ENCODE data around the gene SUSD4. TPM values are rescaled to one million over a fixed set of nuclear protein-coding genes. Genes with fewer than 3 reads are reported as not detected.

Gene SUSD4
- total RNA-seq, 2 experiments from 2014 or later, result 13.0 to 13.8 TPM

DNA sequence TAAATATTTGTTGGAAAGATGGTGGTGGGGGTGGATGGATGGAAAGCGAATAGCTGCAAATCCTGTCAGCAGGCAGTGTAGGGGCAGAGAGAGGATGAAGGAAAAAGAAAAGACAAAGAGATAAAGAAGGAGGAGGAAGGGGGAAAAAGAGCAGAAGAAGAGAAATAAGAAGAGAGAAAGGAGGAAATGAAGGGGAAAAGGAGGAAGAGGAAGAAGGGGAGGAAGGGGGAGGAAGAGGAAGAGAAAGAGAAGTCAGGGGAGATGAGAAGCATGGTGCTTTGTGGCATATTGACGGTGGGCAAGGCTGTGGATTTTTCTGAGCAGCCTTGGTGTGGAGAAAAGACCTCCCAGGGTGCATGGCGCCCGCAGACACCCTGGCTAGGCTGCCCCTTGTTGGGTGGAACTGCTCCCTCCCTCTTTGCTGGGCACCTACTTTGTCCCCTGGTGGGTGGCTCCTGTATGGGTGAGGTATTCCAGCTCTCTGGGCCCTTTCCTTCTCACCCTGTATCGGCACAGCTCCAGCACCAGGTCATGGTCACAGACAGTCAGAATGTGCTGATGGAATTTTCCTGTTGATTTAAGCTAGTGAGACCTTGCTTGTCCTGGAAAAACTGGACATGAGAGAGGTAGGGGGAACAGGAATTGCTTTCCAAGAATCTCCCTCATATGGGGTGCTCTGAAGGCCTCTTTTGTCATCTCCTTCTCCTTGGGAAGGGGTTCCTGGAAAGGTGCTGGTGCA is 175.2 kb downstream of the SUSD4 start:
- peaks cover 63% of the 10 kb centered on the region for H3K4me1 Mint-ChIP-seq (ENCODE audit: low read depth)
- TF ChIP-seq, protein P1, sequence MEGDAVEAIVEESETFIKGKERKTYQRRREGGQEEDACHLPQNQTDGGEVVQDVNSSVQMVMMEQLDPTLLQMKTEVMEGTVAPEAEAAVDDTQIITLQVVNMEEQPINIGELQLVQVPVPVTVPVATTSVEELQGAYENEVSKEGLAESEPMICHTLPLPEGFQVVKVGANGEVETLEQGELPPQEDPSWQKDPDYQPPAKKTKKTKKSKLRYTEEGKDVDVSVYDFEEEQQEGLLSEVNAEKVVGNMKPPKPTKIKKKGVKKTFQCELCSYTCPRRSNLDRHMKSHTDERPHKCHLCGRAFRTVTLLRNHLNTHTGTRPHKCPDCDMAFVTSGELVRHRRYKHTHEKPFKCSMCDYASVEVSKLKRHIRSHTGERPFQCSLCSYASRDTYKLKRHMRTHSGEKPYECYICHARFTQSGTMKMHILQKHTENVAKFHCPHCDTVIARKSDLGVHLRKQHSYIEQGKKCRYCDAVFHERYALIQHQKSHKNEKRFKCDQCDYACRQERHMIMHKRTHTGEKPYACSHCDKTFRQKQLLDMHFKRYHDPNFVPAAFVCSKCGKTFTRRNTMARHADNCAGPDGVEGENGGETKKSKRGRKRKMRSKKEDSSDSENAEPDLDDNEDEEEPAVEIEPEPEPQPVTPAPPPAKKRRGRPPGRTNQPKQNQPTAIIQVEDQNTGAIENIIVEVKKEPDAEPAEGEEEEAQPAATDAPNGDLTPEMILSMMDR (IDR thresholded peaks at IDR 0.05), result no peak
- H3K27ac Mint-ChIP-seq, result peak overlapping the region; percentile 46

DNA sequence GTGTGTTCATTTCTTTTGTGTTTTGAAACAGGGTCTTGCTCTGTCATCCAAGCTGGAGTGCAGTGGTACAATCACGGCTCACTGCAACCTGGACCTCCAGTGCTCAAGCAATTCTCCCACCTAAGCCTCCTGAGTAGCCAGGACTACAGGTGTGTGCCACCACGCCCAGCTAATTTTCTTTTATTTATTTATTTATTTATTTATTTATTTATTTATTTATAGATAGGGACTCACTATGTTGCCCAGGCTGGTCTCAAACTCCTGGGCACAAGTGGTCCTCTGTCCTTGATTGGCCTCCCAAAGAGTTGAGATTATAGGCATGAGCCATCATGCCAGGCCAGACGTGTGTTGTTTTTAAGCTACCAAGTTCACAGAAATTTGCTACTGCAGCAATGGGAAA is 177.2 kb downstream of the SUSD4 start:
- Mint-ChIP-seq H3K9me3 (no peaks in the 10 kb centered on the region), H3K27ac (no peak overlapping the region), H3K4me1 (ENCODE audit: low read depth) (peaks cover 83% of the 10 kb centered on the region), H3K36me3 (ENCODE audit: low read depth) (no peaks in the 10 kb centered on the region), H3K4me3 (no peak overlapping the region), H3K27me3 (no peaks in the 10 kb centered on the region)
- ATAC-seq (ENCODE audit: poor library complexity), result no peak
- H3K4me1 ChIP-seq (ENCODE audit: insufficient read depth, low read length), result peaks cover 28% of the 10 kb centered on the region
- CTCF ChIA-PET, result no interaction called here
- no peaks in the 10 kb centered on the region for H3K9me3 ChIP-seq (ENCODE audit: control insufficient read depth in 1 of 2, insufficient read depth in 1 of 2, low read length in 2 of 2)
- H3K36me3 ChIP-seq (ENCODE audit: insufficient read depth, low read length), result no peaks in the 10 kb centered on the region
- no peak overlapping the region for H3K4me3 ChIP-seq (ENCODE audit: low read length)
- H3K27me3 ChIP-seq (ENCODE audit: control insufficient read depth in 1 of 2, insufficient read depth in 2 of 2, low read length in 2 of 2), result no peaks in the 10 kb centered on the region
- TF ChIP-seq, protein P1 (IDR thresholded peaks at IDR 0.05), result no peak
- H3K27ac ChIP-seq (ENCODE audit: low read depth in 1 of 2, low read length in 2 of 2), result no peak overlapping the region
- intact Hi-C loops (cut with DNase I, micrococcal nuclease), result loop anchor here in 1 of 2 experiments (10.0 kb wide), 1 partner anchor 48 kb away; no protein-coding TSS in a partner anchor
- no peak for DNase-seq
- POLR2A ChIA-PET, result no interaction called here

More for the DNA sequence above, 175.2 kb downstream of the SUSD4 start:
- intact Hi-C loops (cut with DNase I, micrococcal nuclease), result loop anchor here in 1 of 2 experiments (10.0 kb wide), 1 partner anchor 46 kb away; no protein-coding TSS in a partner anchor
- DNase-seq, result no peak
- Histone ChIP-seq H3K27me3 (ENCODE audit: control insufficient read depth in 1 of 2, insufficient read depth in 2 of 2, low read length in 2 of 2) (no peaks in the 10 kb centered on the region), H3K36me3 (ENCODE audit: insufficient read depth, low read length) (no peaks in the 10 kb centered on the region), H3K4me3 (ENCODE audit: low read length) (no peak overlapping the region), H3K9me3 (ENCODE audit: control insufficient read depth in 1 of 2, insufficient read depth in 1 of 2, low read length in 2 of 2) (no peaks in the 10 kb centered on the region), H3K4me1 (ENCODE audit: insufficient read depth, low read length) (peaks cover 31% of the 10 kb centered on the region), H3K27ac (ENCODE audit: low read depth in 1 of 2, low read length in 2 of 2) (no peak overlapping the region)
- no peaks in the 10 kb centered on the region for H3K27me3 Mint-ChIP-seq
- no peak overlapping the region for H3K4me3 Mint-ChIP-seq
- no peaks in the 10 kb centered on the region for H3K9me3 Mint-ChIP-seq
- no peak for ATAC-seq (ENCODE audit: poor library complexity)
- ChIA-PET CTCF (no interaction called here), POLR2A (no interaction called here)
- no peaks in the 10 kb centered on the region for H3K36me3 Mint-ChIP-seq (ENCODE audit: low read depth)

DNA sequence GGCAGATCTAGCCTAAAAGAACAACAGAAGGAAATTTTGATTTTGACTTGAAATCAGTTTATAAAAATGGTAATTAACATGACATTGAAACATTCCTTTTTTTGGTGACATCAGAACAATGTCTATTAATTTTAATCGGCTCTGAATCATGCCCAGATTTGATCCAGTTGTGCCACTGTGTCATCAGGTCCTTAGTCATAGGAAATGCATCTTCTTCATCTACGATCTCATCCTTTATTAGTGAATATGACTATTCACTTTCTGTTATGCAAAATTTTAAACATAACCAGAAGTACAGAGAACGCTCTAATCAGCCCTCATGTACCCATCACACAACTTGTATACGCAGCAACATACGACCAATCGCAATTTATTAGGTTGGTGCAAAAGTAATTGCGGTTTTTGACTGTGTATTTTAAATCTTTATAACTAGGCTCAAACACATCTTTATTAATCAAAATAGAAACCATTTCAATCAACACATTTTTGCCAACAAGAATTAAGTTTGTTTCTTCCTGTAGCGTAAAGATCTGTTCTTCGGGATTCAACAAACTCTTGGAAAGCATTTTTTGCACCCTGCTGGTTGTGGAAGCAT is 180.6 kb downstream of the SUSD4 start:
- no peak overlapping the region for H3K4me3 Mint-ChIP-seq
- peaks cover 75% of the 10 kb centered on the region for H3K4me1 Mint-ChIP-seq (ENCODE audit: low read depth)
- Histone ChIP-seq H3K36me3 (ENCODE audit: insufficient read depth, low read length) (no peaks in the 10 kb centered on the region), H3K9me3 (ENCODE audit: control insufficient read depth in 1 of 2, insufficient read depth in 1 of 2, low read length in 2 of 2) (no peaks in the 10 kb centered on the region), H3K27ac (ENCODE audit: low read depth in 1 of 2, low read length in 2 of 2) (no peak overlapping the region), H3K4me3 (ENCODE audit: low read length) (no peak overlapping the region), H3K27me3 (ENCODE audit: control insufficient read depth in 1 of 2, insufficient read depth in 2 of 2, low read length in 2 of 2) (no peaks in the 10 kb centered on the region), H3K4me1 (ENCODE audit: insufficient read depth, low read length) (peaks cover 16% of the 10 kb centered on the region)
- no peaks in the 10 kb centered on the region for H3K9me3 Mint-ChIP-seq
- ChIA-PET CTCF (no interaction called here), POLR2A (no interaction called here)
- TF ChIP-seq, protein P1 (IDR thresholded peaks at IDR 0.05), result no peak
- no peak for ATAC-seq (ENCODE audit: poor library complexity)
- H3K27me3 Mint-ChIP-seq, result no peaks in the 10 kb centered on the region
- peak in 1 of 14 experiments; percentile 40 for DNase-seq
- intact Hi-C loops (cut with DNase I, micrococcal nuclease), result loop anchor here in 1 of 2 experiments (10.0 kb wide), 1 partner anchor 51 kb away; no protein-coding TSS in a partner anchor
- no peaks in the 10 kb centered on the region for H3K36me3 Mint-ChIP-seq (ENCODE audit: low read depth)
- H3K27ac Mint-ChIP-seq, result no peak overlapping the region
